ENCODE data around the gene CREBBP. TPM values are rescaled to one million over a fixed set of nuclear protein-coding genes. Genes with fewer than 3 reads are reported as not detected.

Gene CREBBP
- total and polyA plus RNA-seq, 10 donors, result 5.8 to 153 (median 99.9) TPM

- WGBS, 5 donors, result 92 to 96% (median 94%) methylated on average over 31 to 33 of the region's 33 CpGs
- Histone ChIP-seq H3K27me3 (replicated peaks in 1 of 7) (no peaks in the 10 kb centered on the region), H3K27ac (no peak overlapping the region), H3K4me1 (no peaks in the 10 kb centered on the region), H3K4me3 (no peak overlapping the region), H3K36me3 (peaks cover 6 to 59% (median 48%) of the 10 kb centered on the region in 6 donors), H3K9me3 (no peaks in the 10 kb centered on the region)
- peak; percentile 47 for DNase-seq
- peak in 1 of 3 donors; percentile 14 for TF ChIP-seq POLR2AphosphoS5 (IDR thresholded peaks at IDR 0.05)
- TF ChIP-seq, protein P1, sequence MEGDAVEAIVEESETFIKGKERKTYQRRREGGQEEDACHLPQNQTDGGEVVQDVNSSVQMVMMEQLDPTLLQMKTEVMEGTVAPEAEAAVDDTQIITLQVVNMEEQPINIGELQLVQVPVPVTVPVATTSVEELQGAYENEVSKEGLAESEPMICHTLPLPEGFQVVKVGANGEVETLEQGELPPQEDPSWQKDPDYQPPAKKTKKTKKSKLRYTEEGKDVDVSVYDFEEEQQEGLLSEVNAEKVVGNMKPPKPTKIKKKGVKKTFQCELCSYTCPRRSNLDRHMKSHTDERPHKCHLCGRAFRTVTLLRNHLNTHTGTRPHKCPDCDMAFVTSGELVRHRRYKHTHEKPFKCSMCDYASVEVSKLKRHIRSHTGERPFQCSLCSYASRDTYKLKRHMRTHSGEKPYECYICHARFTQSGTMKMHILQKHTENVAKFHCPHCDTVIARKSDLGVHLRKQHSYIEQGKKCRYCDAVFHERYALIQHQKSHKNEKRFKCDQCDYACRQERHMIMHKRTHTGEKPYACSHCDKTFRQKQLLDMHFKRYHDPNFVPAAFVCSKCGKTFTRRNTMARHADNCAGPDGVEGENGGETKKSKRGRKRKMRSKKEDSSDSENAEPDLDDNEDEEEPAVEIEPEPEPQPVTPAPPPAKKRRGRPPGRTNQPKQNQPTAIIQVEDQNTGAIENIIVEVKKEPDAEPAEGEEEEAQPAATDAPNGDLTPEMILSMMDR (IDR thresholded peaks at IDR 0.05 in 8 of 11, conservative IDR thresholded peaks at IDR 0.05 in 3 of 11), result no peak
- intact Hi-C loops (cut with DNase I; ENCODE audit: low total_unique reads), result no loop called here
These were observed 154.4 kb downstream of the CREBBP start for GRCh38 chr16:3726021-3726687.

DNA sequence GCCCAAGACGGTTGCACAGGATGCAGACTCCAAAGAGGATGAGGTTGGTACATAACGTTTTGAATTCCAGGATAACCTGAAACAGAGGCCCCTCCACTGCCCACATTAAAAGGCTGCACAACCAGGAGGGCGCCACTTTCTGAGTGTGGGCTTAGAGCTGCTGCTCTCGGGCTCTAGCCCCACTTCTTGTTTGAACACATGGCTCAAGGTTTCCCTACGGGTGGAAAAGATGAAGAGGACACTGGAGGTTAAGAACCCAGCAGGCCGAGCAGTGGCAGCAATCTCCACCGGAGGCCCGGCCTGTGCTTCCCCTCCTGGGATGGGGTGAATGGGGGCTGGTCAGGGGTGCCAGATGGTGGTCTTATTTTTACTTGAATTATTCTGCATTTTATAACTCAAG, 155.2 kb downstream of the CREBBP start:
- H3K27me3 ChIP-seq (replicated peaks in 1 of 7), result no peaks in the 10 kb centered on the region
- intact Hi-C loops (cut with DNase I; ENCODE audit: low total_unique reads), result no loop called here
- TF ChIP-seq POLR2AphosphoS5 (IDR thresholded peaks at IDR 0.05), result no peak
- TF ChIP-seq, protein P1 (IDR thresholded peaks at IDR 0.05 in 8 of 11, conservative IDR thresholded peaks at IDR 0.05 in 3 of 11), result no peak
- TF ChIP-seq POLR2A (IDR thresholded peaks at IDR 0.05), result no peak
- peak; percentile 37 for DNase-seq
- H3K27ac ChIP-seq, result no peak overlapping the region
- no peaks in the 10 kb centered on the region for H3K9me3 ChIP-seq
- 63 to 75% (median 74%) methylated on average over 6 to 8 of the region's 8 CpGs for WGBS, 5 donors
- H3K4me3 ChIP-seq, result no peak overlapping the region
- H3K36me3 ChIP-seq, result peaks cover 6 to 50% (median 39%) of the 10 kb centered on the region in 6 donors
- H3K4me1 ChIP-seq, result no peaks in the 10 kb centered on the region

DNA sequence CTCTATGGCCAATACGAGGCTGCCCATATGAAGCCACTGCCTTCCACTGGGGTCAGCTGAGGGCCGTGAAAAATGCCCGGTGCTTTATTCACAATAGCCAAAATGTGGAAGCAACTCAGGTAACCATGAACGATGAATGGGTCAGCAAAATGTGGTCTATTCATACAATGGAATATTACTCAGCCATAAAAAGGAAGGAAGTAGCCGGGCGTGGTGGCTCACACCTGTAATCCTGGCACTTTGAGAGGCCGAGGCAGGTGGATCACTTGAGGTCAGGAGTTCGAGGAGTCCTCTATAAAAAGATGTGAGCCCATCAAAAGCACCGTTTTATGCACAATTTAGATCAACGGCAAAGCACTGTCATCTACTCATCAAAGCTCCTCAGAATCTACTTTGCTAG, 158.0 kb downstream of the CREBBP start:
- intact Hi-C loops (cut with DNase I; ENCODE audit: low total_unique reads), result no loop called here
- 83 to 93% (median 86%) methylated on average over 10 of the region's 10 CpGs for WGBS, 5 donors

DNA sequence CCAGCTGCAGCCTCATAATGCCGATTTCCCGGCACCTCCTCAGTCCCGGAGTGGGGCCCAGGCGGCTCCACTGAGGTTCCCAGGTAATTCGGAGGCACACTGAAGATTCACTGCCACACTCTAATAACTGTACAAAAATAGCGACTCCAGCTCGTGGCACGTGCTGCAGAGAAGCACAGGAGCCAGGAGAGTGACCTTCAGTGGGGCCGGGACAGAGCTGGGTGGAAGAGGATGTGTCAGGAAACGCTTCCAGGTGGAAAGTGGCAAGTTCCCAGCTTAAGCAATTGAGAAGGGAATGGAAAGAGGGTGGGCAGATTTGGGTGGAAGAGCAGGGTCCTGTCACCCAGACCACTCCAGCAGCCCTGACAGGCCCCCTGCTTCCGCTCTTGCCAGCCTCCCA, 160.1 kb downstream of the CREBBP start:
- no peak for TF ChIP-seq POLR2A (IDR thresholded peaks at IDR 0.05)
- H3K4me3 ChIP-seq, result no peak overlapping the region
- H3K9me3 ChIP-seq, result no peaks in the 10 kb centered on the region
- peaks cover 0 to 2% (median 0%) of the 10 kb centered on the region in 6 donors for H3K36me3 ChIP-seq
- no peak for DNase-seq
- H3K4me1 ChIP-seq, result peaks cover 7 to 27% (median 22%) of the 10 kb centered on the region in 6 donors
- H3K27ac ChIP-seq, result no peak overlapping the region
- intact Hi-C loops (cut with DNase I; ENCODE audit: low total_unique reads), result no loop called here
- H3K27me3 ChIP-seq (replicated peaks in 1 of 7), result no peaks in the 10 kb centered on the region
- 77 to 87% (median 81%) methylated on average over 11 of the region's 11 CpGs for WGBS, 5 donors

More for the DNA sequence above, 158.0 kb downstream of the CREBBP start:
- Histone ChIP-seq H3K36me3 (peaks cover 0 to 22% (median 11%) of the 10 kb centered on the region in 6 donors), H3K27me3 (replicated peaks in 1 of 7) (no peaks in the 10 kb centered on the region), H3K27ac (no peak overlapping the region), H3K4me1 (peaks cover 0 to 9% (median 7%) of the 10 kb centered on the region in 6 donors), H3K4me3 (no peak overlapping the region), H3K9me3 (no peaks in the 10 kb centered on the region)
- no peak for DNase-seq
- TF ChIP-seq POLR2A (IDR thresholded peaks at IDR 0.05) (no peak), POLR2AphosphoS5 (IDR thresholded peaks at IDR 0.05) (no peak)
- TF ChIP-seq, protein P1 (IDR thresholded peaks at IDR 0.05 in 8 of 11, conservative IDR thresholded peaks at IDR 0.05 in 3 of 11), result no peak
